Measurements from ENCODE around the gene CACNA1C.
A peak's percentile ranks its signal among the peaks of the same experiment; 100 is the strongest.
"Not testable (repeated sequence)": the region's sequence is repeated elsewhere in the genome, so short reads cannot be mapped to it uniquely, and the experiment has no call there.

Gene CACNA1C

DNA sequence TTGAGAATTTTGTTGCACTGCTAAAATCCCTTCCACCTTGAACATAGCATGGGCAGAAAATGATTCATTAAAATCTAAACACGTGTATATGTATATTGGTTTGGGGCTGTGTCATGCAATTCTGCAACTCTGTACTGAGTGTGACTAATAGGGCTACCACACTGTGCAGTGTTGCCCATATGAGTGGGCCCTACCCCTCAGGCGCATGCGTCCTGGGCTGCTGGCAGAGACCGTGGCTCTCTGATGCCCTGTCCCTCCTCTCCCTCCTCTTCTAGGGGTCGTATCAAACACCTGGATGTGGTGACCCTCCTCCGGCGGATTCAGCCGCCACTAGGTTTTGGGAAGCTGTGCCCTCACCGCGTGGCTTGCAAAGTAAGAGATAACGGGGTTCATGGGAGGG is 613.6 kb downstream of the CACNA1C start:
- DNase-seq, result no peak

DNA sequence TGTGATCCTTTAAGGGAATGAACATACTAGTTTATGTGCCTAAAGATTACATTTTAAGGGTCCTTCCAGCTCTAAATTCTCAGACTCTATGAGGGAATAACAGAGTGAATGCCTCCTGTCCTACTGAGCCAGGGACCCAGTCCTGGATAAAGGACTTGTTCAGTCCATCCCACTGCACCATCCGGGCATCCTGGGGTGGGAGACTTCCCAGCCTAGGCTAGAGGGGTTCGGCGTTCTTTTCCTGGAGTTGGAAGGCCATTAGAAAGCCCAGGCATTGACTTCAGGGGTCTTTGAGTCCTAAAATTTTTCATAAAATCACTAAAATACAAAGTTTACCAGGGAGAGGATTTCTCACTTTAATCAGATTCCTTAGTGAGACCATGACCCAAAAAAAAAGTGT is 614.1 kb downstream of the CACNA1C start:
- DNase-seq, result no peak

DNA sequence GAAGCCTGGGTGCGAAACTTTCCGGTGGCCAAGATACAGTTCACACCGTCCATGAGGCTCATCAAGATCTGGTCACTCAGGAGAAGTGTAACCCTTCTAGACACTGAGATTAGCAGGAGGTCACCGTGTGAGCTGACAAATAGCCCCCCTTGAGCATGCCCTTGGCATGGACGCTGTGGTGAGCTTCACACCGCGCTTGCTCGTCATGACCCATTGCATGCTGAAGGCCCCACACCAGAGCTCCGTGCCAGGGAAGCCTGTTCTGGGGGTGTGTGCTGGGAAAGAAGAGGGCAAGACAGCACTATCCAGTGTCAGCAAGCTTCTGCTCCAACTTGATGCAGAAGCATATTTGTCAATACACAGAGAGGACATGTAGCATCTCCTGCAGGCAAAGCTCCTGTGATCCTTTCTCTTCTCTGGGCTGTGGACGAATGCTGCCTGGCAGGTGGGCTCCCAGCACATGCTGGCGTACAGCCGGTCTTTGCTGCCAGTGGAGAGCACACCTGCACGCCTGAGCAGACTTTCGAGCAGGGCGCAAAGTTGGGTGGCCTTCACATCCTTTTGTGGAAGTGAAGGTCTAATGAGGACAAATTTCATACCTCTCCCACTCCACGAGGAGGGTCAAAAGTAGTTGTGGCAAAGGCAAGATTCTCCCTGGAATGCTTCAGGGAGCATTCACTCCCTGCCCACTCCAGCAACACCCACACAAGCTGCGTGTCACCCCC is 615.1 kb downstream of the CACNA1C start:
- DNase-seq, result no peak

DNA sequence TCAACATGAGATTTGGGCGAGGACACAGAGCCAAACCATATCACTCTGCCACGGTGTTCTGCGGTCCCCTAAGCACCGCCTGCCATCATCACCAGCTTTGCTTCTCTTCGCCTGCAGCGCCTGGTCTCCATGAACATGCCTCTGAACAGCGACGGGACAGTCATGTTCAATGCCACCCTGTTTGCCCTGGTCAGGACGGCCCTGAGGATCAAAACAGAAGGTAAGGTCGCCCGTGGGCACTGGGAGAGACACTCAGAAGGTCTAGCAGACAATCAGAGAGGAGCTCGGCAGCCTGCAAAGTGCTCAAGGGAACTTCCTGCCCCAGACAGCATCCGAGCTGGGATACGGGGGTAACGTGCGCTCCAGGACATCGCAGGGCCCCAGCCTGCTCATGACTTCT is 616.0 kb downstream of the CACNA1C start:
- no peak for DNase-seq

DNA sequence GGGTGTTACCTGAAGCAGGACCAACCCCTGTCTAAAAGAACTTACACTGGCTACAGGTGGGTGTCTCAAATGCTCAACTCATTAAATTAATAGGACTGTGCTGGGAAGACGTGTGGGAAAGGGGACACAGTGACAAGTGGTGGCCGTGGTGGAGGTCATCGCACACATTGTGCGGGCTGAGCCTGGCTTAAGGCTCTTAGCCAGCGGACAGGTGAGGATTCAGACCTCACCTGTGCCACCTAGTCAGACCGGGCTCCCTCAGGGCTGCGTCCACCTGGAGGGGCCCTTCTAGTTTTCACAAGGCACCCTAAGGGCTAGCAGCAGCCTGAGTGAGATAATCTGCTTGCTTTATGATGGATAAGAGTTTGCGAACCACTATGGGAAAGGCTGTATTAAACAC is 616.8 kb downstream of the CACNA1C start:
- DNase-seq, result no peak

DNA sequence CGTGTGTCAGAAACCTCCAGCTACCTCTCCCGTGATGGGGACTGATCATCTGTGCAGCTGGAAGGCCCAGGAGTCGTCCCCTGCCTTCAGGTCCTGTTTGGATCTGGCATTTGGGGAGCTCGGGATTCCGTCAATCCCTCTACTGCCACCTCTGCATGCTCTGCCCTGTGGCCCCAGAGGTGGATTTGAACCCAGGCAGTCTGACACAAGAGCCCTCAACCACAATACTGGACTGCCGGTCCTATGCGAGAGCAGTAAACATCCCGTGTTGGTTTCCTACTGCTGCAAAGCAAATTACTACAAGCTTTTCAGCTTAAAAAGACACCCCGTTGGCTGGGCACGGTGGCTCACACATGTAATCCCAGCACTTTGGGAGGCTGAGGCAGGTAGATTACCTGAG is 620.1 kb downstream of the CACNA1C start:
- DNase-seq, result no peak

DNA sequence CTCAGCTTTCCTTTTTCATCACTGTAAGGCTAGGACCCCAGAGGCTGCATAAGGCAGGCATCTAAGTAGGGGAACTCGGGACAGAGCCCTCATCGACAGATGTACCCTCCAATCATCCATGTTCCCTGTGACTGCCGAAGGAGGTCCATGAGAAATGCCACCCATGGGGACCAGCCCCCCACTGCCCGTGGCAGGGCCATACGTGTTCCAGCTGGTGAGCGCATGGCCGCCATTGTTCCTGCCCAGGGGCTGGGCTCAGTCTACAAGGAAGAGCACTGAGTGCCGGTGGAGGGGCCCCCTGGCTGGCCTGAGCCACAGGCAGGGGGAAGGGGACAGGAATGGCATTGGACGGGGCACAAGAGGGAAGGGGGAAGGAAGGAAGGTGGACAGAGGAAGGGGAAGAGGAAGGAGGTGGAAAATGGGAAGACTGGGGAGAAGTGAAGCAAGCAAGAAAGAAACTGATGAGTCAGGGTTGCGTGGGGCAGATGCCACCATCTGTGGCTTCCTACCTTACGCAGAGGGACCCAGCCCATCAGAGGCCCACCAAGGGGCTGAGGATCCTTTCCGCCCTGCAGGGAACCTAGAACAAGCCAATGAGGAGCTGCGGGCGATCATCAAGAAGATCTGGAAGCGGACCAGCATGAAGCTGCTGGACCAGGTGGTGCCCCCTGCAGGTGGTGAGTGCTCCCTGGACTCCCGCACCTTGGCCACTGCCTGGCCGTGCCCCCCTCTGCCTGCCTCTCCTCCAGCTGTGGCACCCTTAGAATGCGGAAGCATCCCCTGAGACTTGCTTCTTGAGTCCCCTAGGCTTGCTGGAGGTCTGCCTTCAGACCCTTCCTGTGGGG is 621.4 kb downstream of the CACNA1C start:
- DNase-seq, result no peak

DNA sequence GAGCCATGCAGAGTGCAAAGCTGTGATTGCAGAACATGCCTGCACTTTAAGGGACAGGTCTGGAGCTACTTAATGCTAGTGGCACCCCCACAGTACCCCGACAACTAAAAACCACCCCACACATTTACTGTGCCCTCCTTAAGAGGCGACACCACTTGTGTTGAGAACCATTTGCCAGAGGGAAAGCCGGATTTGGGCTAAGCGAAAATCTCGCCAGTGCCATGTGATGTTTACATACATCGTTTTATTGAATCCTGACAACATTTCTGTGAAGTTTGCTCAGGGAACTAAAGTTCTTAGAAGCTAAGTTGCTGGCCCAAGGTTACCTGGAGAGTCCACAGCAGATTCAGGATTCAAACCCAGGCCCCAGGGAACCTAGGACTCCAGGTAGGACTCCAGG is 623.0 kb downstream of the CACNA1C start:
- no peak for DNase-seq

DNA sequence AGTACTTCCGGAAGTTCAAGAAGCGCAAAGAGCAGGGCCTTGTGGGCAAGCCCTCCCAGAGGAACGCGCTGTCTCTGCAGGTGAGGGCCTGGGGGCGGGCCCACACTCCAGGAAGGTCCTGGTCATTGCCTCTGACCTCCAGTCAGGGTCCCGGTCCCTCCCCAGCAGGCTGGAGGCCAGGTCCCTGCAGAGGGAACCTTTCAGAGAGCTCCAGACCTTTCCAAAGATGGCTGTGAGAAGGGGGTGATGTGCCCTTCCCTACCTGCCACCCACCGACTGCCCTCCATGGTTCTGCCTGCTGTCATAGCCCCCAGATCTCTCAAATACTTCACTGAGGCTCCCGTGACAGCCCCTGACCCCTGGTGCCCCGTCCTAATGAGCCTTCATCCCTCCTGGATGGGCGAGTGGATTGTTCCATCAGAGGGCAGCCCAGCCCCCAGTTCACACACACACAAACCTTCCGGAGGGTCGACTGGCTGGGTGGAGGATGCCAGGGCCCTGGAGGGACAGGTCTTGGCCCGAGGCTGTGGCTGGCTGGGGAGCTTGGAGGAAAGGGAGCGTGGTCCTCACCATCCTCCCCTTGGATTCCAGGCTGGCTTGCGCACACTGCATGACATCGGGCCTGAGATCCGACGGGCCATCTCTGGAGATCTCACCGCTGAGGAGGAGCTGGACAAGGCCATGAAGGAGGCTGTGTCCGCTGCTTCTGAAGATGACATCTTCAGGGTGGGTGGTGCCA is 624.5 kb downstream of the CACNA1C start:
- DNase-seq, result no peak

DNA sequence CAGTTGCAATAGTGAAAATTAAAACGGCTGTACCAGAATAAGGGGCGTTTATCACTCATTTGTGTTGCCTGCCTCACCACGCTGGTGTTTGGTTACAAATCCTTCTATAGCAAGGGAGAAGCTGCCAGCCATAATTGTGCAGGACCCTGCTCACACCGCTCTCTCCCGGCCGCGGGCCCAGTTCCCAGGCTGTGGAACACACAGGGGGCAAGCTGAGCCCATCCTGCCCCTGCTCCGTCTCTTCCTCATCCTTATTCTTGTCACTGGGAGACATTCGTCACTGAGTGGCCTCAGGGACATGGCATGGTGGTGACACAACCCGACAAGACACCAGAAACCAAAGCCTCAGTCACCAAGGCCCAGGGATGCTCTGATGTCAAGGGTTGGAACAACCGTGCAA is 625.6 kb downstream of the CACNA1C start:
- no peak for DNase-seq

DNA sequence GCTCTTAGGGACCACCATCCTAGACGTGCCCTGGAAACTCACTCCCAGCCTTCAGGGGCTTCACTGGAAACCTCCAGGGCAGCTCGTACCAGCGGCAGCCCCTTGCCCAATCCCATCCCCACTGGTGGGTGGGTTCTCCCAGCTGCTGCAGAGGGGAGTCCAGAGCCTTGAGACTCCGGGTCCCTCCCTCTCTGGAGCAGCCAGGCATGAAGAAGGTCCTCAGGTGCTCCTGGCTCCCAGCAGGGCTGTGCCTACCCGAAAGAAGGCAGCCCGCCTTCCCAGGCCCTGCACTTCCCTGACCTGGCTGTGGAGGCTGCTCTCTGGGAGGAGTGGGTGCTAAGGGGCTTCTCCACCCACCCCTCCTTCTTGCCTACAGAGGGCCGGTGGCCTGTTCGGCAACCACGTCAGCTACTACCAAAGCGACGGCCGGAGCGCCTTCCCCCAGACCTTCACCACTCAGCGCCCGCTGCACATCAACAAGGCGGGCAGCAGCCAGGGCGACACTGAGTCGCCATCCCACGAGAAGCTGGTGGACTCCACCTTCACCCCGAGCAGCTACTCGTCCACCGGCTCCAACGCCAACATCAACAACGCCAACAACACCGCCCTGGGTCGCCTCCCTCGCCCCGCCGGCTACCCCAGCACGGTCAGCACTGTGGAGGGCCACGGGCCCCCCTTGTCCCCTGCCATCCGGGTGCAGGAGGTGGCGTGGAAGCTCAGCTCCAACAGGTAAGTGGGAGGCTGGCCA is 626.5 kb downstream of the CACNA1C start:
- no peak for DNase-seq

DNA sequence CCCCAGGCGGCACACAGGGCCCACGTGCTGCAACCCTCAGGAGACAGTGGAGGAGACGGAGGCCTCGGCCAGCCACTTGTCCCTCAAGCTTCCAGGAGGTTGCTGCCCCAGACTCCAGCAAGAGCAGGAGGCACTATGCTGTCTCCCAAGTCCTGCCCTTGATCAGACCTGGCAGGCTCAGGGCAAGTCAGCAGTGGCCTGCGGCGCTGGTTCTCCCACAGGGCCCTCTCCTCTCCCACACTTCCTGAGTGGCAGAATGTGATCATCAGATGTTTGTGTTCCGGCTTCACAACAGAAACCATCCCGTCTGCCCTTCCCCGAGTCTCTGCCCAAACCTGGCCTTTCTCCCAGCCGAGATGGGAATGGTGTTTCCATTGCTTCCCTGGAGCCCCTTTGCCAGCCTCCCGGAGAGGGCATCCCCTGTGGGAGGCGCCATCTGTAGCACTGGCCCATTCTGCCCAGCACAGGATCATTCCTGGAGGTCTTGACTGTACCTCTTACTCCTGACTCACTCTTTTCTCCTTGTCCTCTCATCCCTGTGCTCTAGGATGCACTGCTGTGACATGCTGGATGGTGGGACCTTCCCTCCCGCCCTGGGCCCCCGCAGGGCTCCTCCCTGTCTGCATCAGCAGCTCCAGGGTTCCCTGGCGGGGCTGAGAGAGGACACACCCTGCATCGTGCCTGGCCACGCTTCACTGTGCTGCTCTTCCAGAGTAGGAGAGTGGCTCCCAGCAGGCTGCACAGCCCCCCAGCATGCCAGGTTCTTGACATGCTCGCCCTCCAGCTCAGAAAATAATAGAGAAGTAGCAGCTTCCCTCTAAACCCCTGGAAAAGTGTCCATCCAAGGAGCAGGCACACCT is 627.3 kb downstream of the CACNA1C start:
- DNase-seq, result no peak

DNA sequence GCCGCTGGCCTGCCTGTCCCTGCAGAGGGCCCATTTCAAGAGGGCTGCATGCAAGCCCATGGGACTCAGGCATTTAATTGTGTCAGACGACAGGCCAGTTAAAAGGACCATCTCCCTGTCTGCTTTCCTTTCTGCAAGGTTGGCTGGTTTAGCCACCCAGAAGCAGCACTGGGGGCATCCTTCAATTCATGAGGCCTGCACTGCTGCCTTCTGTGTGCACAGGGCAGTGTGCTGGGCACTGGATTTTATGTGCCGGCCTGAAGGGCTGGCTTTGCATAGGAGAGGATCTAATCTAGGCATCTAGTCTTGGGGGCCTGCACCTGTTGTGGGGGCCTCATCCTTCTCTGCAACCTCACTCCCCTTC is 627.9 kb downstream of the CACNA1C start:
- no peak for DNase-seq

DNA sequence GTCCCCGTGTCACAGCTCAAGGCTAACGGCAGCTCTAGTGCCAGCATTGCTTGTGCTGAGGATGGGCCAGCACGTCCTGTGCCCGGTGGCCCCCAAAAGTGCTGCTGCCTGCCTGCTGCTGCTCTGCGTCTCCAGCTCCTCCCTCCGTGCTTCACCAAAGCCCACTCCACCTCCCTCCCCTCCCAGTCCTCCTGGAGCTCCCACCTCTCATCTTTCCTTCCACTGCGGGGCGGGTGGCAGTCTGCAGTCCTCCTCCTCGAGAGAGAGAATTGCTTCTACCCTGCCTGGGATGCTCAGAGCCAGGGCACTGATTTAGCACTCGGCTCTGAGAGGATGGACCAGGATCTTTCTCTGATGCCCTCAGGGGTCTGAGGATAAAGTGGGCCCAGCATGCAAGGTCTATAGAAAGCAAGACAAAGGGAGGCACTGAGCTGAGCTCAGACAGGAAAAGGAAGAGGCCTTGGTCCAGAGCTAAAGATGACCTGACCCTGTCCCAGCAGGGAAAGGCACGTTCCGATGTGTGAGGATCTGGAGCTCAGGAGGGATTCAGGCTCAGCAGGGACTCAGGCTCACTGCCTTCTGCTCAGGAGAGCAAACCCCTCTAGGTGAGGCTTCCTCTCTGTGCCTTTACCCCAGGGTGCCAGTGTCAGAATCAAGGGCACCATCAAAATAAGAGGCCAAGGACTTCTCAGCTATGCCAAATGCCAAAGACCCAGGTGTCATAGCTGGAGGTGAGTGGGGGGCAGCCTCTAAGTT is 628.8 kb downstream of the CACNA1C start:
- DNase-seq, result no peak

DNA sequence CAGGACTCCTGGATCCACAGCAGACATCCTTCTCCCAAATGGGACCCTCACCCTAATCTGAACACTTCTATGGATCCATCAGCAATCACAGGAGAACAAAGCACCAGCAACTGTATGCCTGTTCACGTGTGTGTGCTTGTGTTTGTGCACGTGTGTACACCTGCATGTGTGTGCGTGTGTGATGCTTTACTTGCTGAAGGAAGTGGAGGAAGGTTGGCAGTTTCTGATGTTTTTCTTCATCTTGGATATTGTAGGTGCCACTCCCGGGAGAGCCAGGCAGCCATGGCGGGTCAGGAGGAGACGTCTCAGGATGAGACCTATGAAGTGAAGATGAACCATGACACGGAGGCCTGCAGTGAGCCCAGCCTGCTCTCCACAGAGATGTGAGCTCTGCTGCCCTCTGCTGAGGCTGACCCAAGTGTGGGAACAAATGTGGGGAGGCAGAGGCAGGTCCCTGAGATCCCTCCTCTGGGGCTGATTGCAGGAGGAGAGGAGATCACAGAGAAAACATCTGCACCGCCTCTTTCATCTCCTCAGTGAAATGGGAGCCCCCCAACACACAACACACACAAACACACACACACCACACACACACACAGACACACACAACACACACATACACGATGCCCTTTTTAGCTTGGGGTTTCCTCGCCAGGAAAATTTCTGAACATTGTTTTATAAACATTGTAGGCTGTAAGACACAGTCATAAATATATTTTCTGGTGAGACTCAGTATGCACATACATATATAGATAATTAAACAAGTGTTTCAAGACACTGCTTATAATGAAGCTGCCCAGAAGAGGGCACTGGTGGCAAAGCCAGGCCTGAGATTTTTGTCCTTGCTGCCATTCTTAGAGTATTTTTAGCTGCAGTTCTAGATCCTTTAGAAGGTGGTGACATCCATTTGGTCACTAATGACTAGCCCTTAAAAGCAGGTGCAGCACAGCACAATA is 629.8 kb downstream of the CACNA1C start:
- DNase-seq, result peak; percentile 58

DNA sequence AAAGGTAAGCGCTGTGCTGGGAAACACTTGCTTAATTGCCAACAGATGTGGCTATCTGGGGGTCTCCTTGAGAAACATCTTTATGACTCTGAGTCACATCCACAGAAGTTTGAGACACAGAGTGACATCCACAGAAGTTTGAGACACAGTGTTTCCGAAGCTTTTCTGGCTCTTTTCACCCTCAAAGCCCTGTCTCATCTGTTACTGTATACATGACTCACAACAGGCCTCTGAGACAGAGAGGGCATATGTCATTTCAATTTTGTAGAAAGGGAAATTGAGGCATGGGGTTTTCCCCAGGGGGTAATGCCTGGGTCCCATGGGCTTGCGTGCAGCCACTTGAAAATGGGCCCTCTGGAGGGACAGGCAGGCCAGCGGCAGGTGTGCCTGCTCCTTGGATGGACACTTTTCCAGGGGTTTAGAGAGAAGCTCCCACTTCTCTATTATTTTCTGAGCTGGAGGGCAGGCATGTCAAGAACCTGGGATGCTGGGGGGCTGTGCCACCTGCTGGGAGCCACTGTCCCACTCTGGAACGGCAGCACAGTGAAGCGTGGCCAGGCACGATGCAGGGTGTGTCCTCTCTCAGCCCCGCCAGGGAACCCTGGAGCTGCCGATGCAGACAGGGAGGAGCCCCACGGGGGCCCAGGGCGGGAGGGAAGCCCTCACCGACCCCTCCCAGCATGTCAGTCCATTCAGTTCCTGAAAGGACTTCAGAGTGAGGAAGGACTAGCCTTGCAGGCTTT is 630.7 kb downstream of the CACNA1C start:
- DNase-seq, result no peak

DNA sequence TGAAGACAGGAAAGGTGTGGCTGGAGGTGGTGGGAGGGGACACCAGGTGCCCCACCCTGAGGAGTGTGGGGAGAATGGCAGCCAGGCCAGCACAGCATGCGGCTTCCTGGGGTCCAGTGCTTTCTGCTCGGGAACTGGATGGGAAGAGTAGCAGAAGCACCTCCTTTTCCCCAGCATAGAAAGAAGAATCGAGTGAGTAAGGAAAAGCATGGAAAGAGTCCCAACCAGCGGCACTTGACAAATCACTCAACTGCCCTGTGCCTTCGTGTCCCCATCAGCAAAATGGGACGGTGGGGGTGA is 631.2 kb downstream of the CACNA1C start:
- not testable (repeated sequence) for DNase-seq

DNA sequence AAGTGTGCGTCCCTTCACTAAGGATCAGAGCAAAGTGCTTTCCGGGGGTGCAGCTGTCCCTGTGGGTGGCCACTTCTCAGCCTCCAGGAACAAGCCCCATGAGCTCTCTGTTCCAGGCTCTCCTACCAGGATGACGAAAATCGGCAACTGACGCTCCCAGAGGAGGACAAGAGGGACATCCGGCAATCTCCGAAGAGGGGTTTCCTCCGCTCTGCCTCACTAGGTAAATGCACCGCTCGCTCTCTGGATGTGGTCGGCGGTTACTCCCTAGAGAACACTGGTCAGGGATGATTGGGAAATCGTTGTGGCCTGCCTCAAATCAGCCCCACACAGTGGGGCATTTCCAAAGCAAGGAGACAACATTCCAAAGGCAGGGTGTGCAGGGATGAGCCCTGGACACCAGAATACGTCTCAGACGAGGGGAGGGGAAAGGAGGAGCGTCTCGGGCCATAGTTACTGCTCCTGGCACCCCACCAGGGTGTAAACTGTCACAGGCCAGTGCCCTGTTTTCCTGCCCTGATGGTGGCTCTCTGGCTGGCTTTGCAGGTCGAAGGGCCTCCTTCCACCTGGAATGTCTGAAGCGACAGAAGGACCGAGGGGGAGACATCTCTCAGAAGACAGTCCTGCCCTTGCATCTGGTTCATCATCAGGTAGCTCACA is 633.0 kb downstream of the CACNA1C start:
- not testable (repeated sequence) for DNase-seq

DNA sequence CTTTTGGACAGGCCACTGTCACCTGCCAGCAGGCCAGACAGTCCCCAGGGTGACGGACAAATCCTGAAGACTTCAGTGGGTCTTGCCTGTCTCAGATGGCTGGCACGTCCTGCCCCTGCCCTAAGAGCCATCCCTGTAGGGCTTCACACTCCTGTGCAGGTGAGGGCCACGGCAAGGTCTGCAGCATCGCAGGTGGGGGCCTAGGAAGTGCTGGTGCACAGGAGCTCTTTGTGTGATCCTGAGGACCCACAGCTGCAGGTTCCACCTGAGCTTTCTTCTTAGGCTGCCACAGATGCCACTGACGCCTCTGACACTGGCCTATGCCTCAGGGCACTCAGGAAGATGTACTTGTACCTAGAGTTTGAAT is 633.5 kb downstream of the CACNA1C start:
- DNase-seq, result no peak
